Smooth muscle cell (in vitro differentiated cells): ENCODE data around the gene SFTPD. TPM values are rescaled to one million over a fixed set of nuclear protein-coding genes. Genes with fewer than 3 reads are reported as not detected.

ENCODE experiments used
- DNase-seq: peaks from one replicate; lab custom pipeline; 2025; ENCODE audit not compliant: unreplicated experiment; lab: John Stamatoyannopoulos, UW
- H2AFZ ChIP-seq: fragments of 200-600 bp; sonication (generic); 2 replicates; pipeline ENCODE4 v1.6.0; 2016; ENCODE audit warnings: antibody characterized with exemption, low read depth, mild to moderate bottlenecking
- H3F3A ChIP-seq: fragments of 200-600 bp; sonication (generic); 2 replicates; pipeline ENCODE4 v1.6.0; 2017; ENCODE audit warnings: antibody characterized with exemption, low read depth
- H3K27ac ChIP-seq: fragments of 200-600 bp; sonication (generic); 2 replicates; pipeline ENCODE4 v1.5.1; 2016; ENCODE audit warnings: low read depth, mild to moderate bottlenecking
- H3K27me3 ChIP-seq: fragments of 200-600 bp; sonication (generic); 2 replicates; pipeline ENCODE4 v1.6.1; 2016; ENCODE audit warnings: low read depth, mild to moderate bottlenecking
- H3K36me3 ChIP-seq: fragments of 200-600 bp; sonication (generic); 2 replicates; pipeline ENCODE4 v1.5.1; 2016; ENCODE audit warnings: low read depth
- H3K4me1 ChIP-seq: fragments of 200-600 bp; sonication (generic); 2 replicates; pipeline ENCODE4 v1.5.1; 2016; ENCODE audit warnings: low read depth
- H3K4me2 ChIP-seq: fragments of 200-600 bp; sonication (generic); 2 replicates; pipeline ENCODE4 v1.6.0; 2016; ENCODE audit warnings: mild to moderate bottlenecking
- H3K4me3 ChIP-seq: fragments of 200-600 bp; sonication (generic); 2 replicates; pipeline ENCODE4 v1.5.1; 2016; ENCODE audit warnings: mild to moderate bottlenecking
- H3K79me2 ChIP-seq: fragments of 200-600 bp; sonication (generic); 2 replicates; pipeline ENCODE4 v1.6.0; 2016; ENCODE audit warnings: low read depth, mild to moderate bottlenecking
- H3K9ac ChIP-seq: fragments of 200-600 bp; sonication (generic); 2 replicates; pipeline ENCODE4 v1.6.0; 2016; ENCODE audit warnings: low read depth
- H3K9me3 ChIP-seq: fragments of 200-600 bp; sonication (generic); replicated peaks from 2 replicates; pipeline ENCODE4 v1.5.1; 2016; ENCODE audit warnings: low read depth
- H4K20me1 ChIP-seq: fragments of 200-600 bp; sonication (generic); 2 replicates; pipeline ENCODE4 v1.6.0; 2016; ENCODE audit warnings: low read depth
- WGBS: methylation state at CpG from one replicate; pipeline ENCODE4 v1.1.7; 2016; ENCODE audit warnings: low lambda C conversion rate; 5-methylcytosine and 5-hydroxymethylcytosine counted together
- polyA plus RNA-seq: library from polyadenylated mRNA; unstranded; fragments of >200 nt; fragmentation: Nextera tagmentation; extraction: Ambion mirVana; gene quantifications from 2 replicates; pipeline ENCODE4 v1.2.1, GENCODE V29; 2016
- total RNA-seq: library from RNA; depleted of rRNA; stranded (reverse); fragments of >200 nt; gene quantifications from 2 replicates; pipeline ENCODE4 v1.2.3, GENCODE V29; 2014
- TF ChIP-seq, protein P1 (sequence below): fragments of 200-600 bp; sonication (generic); IDR thresholded peaks from 2 replicates; pipeline ENCODE4 v1.5.1; 2017; ENCODE audit warnings: borderline replicate concordance, mild to moderate bottlenecking, antibody characterized with exemption; ENCODE audit not compliant: insufficient read depth, poor library complexity, severe bottlenecking

The SFTPD gene
- total and polyA plus RNA-seq, 2 experiments from 2014 or later: 1.0 to 1.9 TPM

DNA sequence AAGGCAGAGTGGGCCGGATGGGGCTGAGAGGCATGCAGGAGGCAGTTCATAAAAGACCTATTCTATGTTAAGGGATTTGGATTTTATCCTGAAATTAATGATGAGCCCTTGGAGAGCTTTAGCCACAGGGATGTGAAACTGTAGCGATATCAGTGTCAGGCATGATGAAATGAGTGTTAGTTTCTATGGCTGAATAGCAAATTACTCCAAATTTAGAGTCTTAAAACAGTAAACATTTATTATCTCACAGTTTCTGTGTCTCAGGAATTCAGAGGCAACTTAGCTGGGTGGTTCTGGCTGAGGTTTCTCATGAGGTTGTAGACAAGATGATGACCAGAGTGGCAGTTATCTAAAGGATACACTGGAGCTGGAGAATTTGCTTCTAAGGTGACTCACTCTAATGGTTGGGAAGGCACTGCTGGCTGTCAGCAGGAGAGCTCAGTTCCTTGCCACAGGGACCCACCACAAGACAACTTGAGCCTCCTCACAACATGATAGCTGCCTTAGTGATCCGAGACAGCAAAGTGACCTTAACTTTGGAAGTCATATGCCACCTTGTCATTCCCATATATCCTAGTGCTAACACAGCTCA, 36.7 kb upstream of the SFTPD start:
- H3K27me3 ChIP-seq: no peaks in the 10 kb centered on the region
- H3K4me2 ChIP-seq: no peak overlapping the region
- no peak overlapping the region for H3K9ac ChIP-seq
- no peak overlapping the region for H2AFZ ChIP-seq
- H3K36me3 ChIP-seq: no peaks in the 10 kb centered on the region
- no peaks in the 10 kb centered on the region for H3K4me1 ChIP-seq
- WGBS: 57% methylated on average over 3 of the region's 3 CpGs
- peak overlapping the region; percentile 17 for H3K27ac ChIP-seq
- no peaks in the 10 kb centered on the region for H3K79me2 ChIP-seq
- no peaks in the 10 kb centered on the region for H4K20me1 ChIP-seq
- TF ChIP-seq, protein P1, sequence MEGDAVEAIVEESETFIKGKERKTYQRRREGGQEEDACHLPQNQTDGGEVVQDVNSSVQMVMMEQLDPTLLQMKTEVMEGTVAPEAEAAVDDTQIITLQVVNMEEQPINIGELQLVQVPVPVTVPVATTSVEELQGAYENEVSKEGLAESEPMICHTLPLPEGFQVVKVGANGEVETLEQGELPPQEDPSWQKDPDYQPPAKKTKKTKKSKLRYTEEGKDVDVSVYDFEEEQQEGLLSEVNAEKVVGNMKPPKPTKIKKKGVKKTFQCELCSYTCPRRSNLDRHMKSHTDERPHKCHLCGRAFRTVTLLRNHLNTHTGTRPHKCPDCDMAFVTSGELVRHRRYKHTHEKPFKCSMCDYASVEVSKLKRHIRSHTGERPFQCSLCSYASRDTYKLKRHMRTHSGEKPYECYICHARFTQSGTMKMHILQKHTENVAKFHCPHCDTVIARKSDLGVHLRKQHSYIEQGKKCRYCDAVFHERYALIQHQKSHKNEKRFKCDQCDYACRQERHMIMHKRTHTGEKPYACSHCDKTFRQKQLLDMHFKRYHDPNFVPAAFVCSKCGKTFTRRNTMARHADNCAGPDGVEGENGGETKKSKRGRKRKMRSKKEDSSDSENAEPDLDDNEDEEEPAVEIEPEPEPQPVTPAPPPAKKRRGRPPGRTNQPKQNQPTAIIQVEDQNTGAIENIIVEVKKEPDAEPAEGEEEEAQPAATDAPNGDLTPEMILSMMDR: no peak
- H3K9me3 ChIP-seq: peaks cover 6% of the 10 kb centered on the region
- no peak for DNase-seq
- no peaks in the 10 kb centered on the region for H3F3A ChIP-seq
- no peak overlapping the region for H3K4me3 ChIP-seq

- 74% methylated on average over 9 of the region's 9 CpGs for WGBS
- DNase-seq: no peak
- H2AFZ ChIP-seq: no peak overlapping the region
- no peak overlapping the region for H3K27ac ChIP-seq
- no peaks in the 10 kb centered on the region for H4K20me1 ChIP-seq
- TF ChIP-seq, protein P1: no peak
- no peaks in the 10 kb centered on the region for H3K79me2 ChIP-seq
- no peak overlapping the region for H3K4me3 ChIP-seq
- no peaks in the 10 kb centered on the region for H3K36me3 ChIP-seq
- H3K9me3 ChIP-seq: peaks cover 2% of the 10 kb centered on the region
- H3K4me2 ChIP-seq: no peak overlapping the region
- H3K9ac ChIP-seq: no peak overlapping the region
- H3F3A ChIP-seq: no peaks in the 10 kb centered on the region
- no peaks in the 10 kb centered on the region for H3K27me3 ChIP-seq
- no peaks in the 10 kb centered on the region for H3K4me1 ChIP-seq
Measured at GRCh38 chr10:79984851-79985250, 35.9 kb upstream of the SFTPD start.

GRCh38 chr10:79983286-79983909, 34.5 kb upstream of the SFTPD start:
- no peaks in the 10 kb centered on the region for H3K9me3 ChIP-seq
- H3K36me3 ChIP-seq: no peaks in the 10 kb centered on the region
- no peak overlapping the region for H3K4me2 ChIP-seq
- no peak overlapping the region for H3K27ac ChIP-seq
- H3K79me2 ChIP-seq: no peaks in the 10 kb centered on the region
- DNase-seq: no peak
- no peaks in the 10 kb centered on the region for H3K27me3 ChIP-seq
- no peaks in the 10 kb centered on the region for H3F3A ChIP-seq
- H3K9ac ChIP-seq: no peak overlapping the region
- WGBS: 96% methylated on average over 27 of the region's 40 CpGs
- TF ChIP-seq, protein P1: no peak
- H4K20me1 ChIP-seq: no peaks in the 10 kb centered on the region
- no peak overlapping the region for H3K4me3 ChIP-seq
- no peak overlapping the region for H2AFZ ChIP-seq
- no peaks in the 10 kb centered on the region for H3K4me1 ChIP-seq

DNA sequence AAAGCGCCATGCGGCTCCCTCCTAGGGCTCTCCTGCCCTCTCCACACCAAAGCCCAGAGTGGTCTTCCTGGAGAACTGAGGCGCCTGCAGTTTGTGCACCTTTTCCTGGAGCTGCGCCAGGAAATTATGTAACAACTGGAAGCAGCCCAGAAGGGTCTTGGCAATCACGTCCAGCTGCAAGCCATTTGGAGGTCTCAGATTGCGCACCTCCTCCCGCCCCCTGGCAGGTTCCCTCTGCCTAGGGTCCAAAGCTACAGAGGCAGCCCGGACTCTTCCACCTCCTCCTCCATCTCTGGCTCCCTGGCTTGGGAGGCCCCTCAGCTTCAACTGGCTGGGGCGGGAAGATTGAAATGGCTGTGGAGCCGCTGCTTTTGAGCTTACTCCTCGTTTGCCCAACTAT, 34.0 kb upstream of the SFTPD start:
- peak overlapping the region; percentile 73 for H3K4me3 ChIP-seq
- no peak overlapping the region for H2AFZ ChIP-seq
- H3K27me3 ChIP-seq: no peaks in the 10 kb centered on the region
- 96% methylated on average over 11 of the region's 11 CpGs for WGBS
- TF ChIP-seq, protein P1: no peak
- H3K27ac ChIP-seq: no peak overlapping the region
- no peaks in the 10 kb centered on the region for H3K79me2 ChIP-seq
- H3K9me3 ChIP-seq: no peaks in the 10 kb centered on the region
- DNase-seq: no peak
- H3K36me3 ChIP-seq: no peaks in the 10 kb centered on the region
- no peaks in the 10 kb centered on the region for H4K20me1 ChIP-seq
- no peak overlapping the region for H3K4me2 ChIP-seq
- no peaks in the 10 kb centered on the region for H3F3A ChIP-seq
- H3K9ac ChIP-seq: no peak overlapping the region
- H3K4me1 ChIP-seq: no peaks in the 10 kb centered on the region
